ENCODE results near the gene AKNAD1.
A peak's percentile ranks its signal among the peaks of the same experiment; 100 is the strongest.

Gene AKNAD1

GRCh38 chr1:108856994-108857393 lies at the start of gene AKNAD1:
TSS of gene AKNAD1 (minus strand) at chr1:108857094. CDS start at chr1:108852664, 4,430 bp downstream.
- TF ChIP-seq CTCF (IDR thresholded peaks at IDR 0.05; ENCODE audit: low read depth, low read length): no peak
- DNase-seq (ENCODE audit: extremely low read depth, low read depth): no peak

- no peak for DNase-seq (ENCODE audit: extremely low read depth, low read depth)
- TF ChIP-seq CTCF (IDR thresholded peaks at IDR 0.05; ENCODE audit: low read depth, low read length): no peak
These were observed 44.2 kb upstream of the AKNAD1 start for GRCh38 chr1:108901106-108901505.

- no peak for DNase-seq (ENCODE audit: extremely low read depth, low read depth)
- TF ChIP-seq CTCF (IDR thresholded peaks at IDR 0.05; ENCODE audit: low read depth, low read length): peak; percentile 60
These were observed 41.2 kb upstream of the AKNAD1 start for GRCh38 chr1:108897865-108898720.

GRCh38 chr1:108896146-108897145 lies 39.6 kb upstream of the AKNAD1 start:
- no peak for DNase-seq (ENCODE audit: extremely low read depth, low read depth)

GRCh38 chr1:108893141-108893530 lies 36.2 kb upstream of the AKNAD1 start:
- TF ChIP-seq CTCF (IDR thresholded peaks at IDR 0.05; ENCODE audit: low read depth, low read length): no peak
- no peak for DNase-seq (ENCODE audit: extremely low read depth, low read depth)

More at GRCh38 chr1:108896146-108897145, 39.6 kb upstream of the AKNAD1 start:
- TF ChIP-seq CTCF (IDR thresholded peaks at IDR 0.05; ENCODE audit: low read depth, low read length): no peak

- no peak for DNase-seq (ENCODE audit: extremely low read depth, low read depth)
- no peak for TF ChIP-seq CTCF (IDR thresholded peaks at IDR 0.05; ENCODE audit: low read depth, low read length)
These were observed 35.7 kb upstream of the AKNAD1 start for GRCh38 chr1:108892356-108893140.
